GM19455 (cell line): ENCODE data around the gene FLII.

Experiments
- ATAC-seq: cut with Tn5 transposase; IDR thresholded peaks from one replicate; pipeline ENCODE4 v1.9.1; 2021; ENCODE audit not compliant: unreplicated experiment

Gene FLII

DNA sequence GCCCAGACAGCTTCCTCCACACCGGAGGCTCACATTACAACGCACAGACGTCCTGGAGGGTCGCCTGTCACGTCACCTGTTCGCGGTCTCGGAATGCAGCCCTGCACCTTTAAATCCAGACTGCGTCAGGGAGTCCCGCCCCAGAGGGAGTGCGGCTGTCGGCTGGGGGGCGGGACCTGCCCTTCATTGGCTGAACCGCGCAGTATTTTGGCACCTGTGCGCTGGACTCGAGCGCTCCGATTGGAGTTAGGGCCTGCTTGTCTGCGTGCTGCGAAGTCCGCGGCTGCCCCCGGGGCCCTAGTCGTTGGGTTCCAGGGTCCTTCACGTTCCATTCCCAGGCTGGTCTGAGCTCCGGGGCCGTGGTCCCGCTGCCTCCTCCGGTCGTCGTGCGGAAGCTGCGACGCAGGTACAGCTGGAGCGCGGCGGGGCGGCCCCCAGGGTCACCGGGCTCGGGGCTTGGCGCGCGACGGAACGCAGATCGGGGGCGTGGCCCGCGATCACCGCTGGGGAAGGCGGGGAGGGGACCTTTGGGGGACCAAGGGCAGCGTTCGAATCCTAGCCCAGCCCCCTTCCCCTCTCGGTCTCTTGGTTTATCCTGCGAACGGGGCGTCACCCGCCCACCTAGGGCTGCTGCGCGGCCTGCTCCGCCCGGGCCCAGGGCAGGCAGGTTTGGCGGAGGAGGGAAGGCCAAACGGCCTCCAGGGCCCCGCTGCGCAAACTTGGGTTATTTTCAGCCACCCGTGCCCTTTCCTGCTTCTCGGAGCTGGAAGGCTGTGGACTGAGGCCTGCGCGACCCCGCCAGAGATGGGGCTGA is 2.0 kb upstream of the FLII start, which contains the start of gene MIEF2:
MIEF2 (plus strand) TSS at position 331 of the 814 bp plus-strand sequence. CDS start 2,059 bp downstream, outside the sequence.
- peak; percentile 76 for ATAC-seq

GRCh38 chr17:18259621-18260331 is 1.2 kb upstream of the FLII start:
- ATAC-seq: no peak

DNA sequence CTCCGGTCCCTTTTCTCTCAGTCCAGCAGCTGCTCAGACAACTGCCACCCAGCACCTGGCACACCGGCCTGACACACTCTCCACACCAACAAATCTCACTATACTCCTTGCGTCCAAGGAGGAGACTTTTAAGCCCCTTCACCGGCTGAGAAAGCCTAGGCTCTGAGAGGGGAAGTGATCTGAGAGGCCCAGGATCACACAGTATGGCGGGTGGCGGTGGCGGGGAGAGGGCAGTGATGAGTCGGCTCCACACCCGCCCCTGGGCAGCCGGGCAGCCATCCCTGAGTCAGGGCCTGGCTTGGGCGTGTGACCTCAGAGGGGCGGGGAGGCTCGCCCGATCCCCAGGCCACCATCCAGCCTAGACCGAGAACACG is 569 bp downstream of the FLII start:
- peak; percentile 30 for ATAC-seq

GRCh38 chr17:18257268-18257981 is 1.1 kb downstream of the FLII start:
- no peak for ATAC-seq

DNA sequence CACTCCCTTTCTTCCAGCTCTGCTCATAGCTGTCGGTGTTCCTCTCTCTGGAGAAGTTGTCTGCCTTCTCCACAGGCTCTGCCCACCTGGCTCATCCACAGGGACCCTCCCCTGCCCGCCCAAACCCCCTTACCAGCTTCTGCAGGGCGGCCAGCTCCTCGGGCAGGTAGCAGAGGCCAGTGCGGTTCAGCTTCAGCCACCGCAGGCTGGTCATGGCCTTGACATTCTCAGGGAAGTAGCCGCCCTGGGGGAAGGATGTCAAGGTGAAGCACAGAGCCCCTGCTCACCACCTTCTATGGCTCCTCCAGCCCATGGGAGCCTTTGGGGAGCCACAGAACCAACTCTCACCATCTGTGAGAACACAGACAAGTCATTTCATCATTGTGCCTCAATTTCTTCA is 1.8 kb downstream of the FLII start:
- no peak for ATAC-seq

- no peak for ATAC-seq
Observed at GRCh38 chr17:18256351-18256750, 2.2 kb downstream of the FLII start.

DNA sequence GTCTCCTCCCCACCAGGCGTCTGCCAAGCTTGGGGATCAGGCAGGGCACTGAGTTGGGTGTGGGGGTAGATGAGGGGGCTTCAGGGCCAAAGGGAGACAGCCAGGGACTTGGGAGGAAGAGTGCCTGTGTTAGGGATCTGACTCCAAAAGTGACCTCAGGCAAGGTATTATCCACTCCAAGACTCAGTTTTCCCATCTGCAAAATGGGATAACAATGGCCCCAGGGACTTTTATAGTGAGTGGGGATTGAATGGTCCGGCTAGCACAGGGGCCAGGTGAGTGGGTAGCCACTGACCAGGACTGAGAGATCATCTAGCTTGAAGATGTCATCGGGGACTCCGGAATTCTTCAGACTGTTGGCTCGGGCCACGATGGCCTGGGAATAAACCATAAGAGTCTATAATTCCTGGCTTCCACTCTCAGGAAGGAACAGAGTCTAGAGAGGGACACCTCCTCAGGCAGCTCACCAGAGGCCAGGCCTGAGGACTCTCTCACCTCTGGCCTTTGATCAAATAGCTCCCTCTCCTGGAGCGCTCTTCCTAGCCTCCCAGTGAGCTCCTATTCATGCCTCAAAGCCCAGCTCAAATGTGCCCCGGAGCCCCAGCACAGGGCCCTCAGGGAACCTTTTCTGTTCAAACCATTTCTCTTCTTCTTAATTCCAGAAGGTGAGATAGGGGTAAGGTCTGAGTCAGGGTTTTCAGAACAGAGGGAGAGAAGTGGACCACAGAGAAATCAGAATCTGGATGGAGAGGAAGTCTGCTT is 3.5 kb downstream of the FLII start:
- no peak for ATAC-seq

DNA sequence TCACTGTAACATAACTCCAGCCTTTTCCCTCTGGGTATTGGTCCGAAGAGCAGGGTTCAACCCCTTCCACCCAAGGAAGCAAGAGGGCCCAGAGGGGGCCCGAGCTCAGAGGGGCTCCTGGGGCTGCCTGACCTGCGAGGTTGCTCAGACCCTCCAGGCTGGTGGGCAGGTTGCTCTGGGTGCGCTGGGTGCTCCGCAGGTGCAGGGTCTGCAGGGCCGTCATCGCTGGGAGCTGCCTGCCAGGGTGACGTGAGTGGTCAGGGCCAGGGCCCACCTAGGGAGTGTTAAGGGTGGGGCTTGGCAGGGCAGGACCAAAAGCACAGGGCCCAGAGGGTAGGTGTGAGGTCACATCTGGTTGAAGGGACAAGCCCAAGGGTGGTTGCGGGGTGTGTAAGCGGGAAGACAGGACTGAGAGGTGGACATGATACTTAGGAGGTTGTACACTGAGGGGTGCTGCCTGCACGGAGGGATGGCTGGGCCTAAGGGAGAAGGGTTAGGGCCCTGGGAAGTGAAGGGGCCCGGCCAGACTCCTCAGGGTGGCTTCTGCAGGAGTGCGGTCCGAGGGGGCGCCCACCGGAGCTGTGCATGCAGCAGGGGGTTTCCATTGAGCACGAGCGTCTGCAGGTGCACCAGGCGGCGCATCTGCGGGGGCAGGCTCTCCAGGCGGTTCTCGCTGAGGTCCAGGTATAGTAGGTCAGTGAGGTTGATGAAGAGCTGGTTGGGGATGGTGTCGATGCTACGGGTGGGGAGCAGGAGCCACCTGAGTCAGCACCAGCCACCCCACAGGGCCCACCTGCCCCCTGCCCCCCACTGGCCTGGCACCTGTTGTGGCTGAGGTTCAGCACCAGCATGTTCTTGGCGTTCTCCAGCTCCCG is 4.4 kb downstream of the FLII start:
- no peak for ATAC-seq

DNA sequence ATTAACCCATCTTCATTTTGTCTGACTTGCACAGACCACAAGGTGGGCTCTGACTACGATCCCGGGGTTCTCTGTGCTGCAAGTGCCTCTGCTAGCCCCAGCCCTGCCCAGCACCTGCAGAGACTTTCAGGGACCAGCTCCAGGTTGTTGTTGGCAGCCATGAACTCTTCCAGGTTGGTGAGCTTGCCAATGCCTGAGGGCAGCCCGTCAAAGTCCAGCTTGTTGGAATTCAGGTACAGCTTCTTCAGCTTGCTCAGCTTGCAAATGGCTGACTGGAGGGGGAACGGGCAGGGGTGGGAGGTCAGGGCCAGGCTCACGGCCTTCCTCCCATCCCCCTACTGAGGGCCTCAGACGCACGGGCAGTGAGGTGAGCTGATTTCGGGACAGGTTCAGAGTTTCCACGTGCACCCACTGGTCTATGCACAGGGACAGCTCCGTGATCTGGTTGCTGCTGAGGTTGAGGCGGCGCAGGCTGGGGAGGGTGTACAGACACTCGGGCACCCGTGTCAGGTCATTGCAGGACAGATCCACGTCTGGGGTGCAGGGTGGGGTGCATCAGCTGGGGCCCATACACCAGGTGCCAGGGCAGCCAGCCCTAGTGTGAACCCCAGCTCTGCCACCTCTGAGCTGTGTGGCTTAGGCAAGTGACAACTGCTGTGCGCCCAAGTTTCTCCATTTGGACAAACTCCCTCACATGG is 5.2 kb downstream of the FLII start:
- ATAC-seq: no peak

GRCh38 chr17:18252160-18252559 is 6.4 kb downstream of the FLII start:
- ATAC-seq: no peak

DNA sequence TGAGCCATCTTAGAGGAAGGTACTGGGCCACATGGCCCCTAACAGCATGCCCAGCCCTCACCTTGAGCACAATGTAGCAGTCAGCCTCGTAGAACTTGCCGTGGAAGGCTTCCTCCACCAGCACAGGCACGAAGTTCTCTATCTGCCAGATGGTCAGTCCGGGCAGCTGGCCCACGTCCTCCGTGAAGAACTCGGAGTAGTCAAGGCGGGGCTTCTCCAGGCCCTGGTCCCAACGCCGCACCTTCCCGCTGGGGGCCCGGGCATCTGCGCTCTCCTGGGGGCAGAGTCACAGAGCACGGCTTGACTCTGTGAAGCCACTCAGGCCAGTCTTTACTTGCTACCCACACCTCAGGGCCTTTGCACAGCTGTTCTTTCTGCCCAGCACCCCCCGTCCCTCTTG is 7.3 kb downstream of the FLII start:
- ATAC-seq: no peak

- no peak for ATAC-seq
Observed at GRCh38 chr17:18250708-18251107, 7.8 kb downstream of the FLII start.

- ATAC-seq: no peak
Observed at GRCh38 chr17:18250259-18250658, 8.3 kb downstream of the FLII start.

DNA sequence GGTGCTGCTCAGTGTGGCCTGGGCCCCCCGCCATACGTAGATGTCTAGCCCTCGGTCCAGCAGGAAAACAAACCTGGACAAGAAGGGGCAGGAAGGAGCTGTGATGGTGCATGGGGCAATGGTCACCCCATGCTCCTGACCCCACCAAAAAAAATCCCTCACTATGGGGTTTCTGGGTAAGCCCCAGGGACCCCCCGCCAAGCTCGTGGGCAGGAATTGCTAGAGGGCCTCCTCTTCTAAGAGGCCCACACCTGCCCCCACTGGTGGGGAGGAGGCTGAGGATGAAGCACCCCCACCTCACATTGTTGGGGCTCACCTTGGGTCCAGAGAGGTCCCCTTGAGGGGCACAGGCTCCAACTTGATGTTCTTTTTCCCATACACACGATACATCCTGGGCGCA is 9.7 kb downstream of the FLII start:
- ATAC-seq: no peak

DNA sequence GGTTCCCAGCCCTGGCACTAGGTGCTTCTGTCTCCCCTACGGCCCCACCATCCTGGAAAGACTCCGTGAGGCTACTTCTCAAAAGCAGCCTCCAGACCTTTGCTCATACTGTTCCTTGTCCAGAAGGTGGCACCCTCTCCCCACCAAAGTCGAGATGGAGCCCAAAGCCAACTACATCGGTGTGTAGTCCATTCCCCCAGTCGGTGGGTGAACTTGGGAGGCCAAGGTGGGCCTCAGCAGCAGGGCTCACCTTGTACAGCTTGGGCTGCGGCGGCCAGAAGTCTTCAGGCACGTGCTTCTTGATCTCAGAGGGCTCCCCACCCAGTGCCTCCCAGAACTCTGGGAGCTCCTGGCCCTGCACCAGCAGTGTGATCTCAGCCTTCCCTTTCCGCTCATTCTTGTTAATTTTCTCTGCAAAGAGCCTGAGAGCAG is 10.2 kb downstream of the FLII start:
- no peak for ATAC-seq

GRCh38 chr17:18247613-18248001 is 10.9 kb downstream of the FLII start:
- ATAC-seq: no peak

- no peak for ATAC-seq
Observed at GRCh38 chr17:18246880-18247612, 11.5 kb downstream of the FLII start.

- no peak for ATAC-seq
Observed at GRCh38 chr17:18246109-18246725, 12.3 kb downstream of the FLII start.
